Endometrium (tissue), 2 donors: ENCODE data around the gene PUSL1.

ENCODE experiments used
- FAIRE-seq: peaks from 2 replicates; lab custom pipeline; 2012; peaks lifted over from hg19 to GRCh38; lab: Jason Lieb, UNC
- donor health status: control.
- donor health status: control.

PUSL1 gene

GRCh38 chr1:1340791-1341548 is 32.6 kb downstream of the PUSL1 start:
- no peak for FAIRE-seq

- FAIRE-seq, result no peak
Observed at GRCh38 chr1:1341549-1342021, 33.2 kb downstream of the PUSL1 start.

GRCh38 chr1:1342061-1342562 is 33.7 kb downstream of the PUSL1 start:
- FAIRE-seq, result no peak

GRCh38 chr1:1342584-1343115 is 34.3 kb downstream of the PUSL1 start:
- FAIRE-seq, result no peak

GRCh38 chr1:1343811-1344421 is 35.5 kb downstream of the PUSL1 start:
- no peak for FAIRE-seq

- no peak for FAIRE-seq
Observed at GRCh38 chr1:1344655-1345361, 36.4 kb downstream of the PUSL1 start.

- FAIRE-seq, result no peak
Observed at GRCh38 chr1:1345384-1345783, 37.0 kb downstream of the PUSL1 start.

GRCh38 chr1:1345860-1346500 is 37.6 kb downstream of the PUSL1 start:
- FAIRE-seq, result no peak

GRCh38 chr1:1346501-1346890 is 38.1 kb downstream of the PUSL1 start:
- FAIRE-seq, result no peak

- no peak for FAIRE-seq
Observed at GRCh38 chr1:1347026-1347595, 38.7 kb downstream of the PUSL1 start.

GRCh38 chr1:1347663-1348419 is 39.4 kb downstream of the PUSL1 start:
- no peak for FAIRE-seq

- FAIRE-seq, result no peak
Observed at GRCh38 chr1:1348420-1349255, 40.2 kb downstream of the PUSL1 start.

GRCh38 chr1:1349256-1350012 is 41.0 kb downstream of the PUSL1 start, which contains the start of gene DVL1:
Gene DVL1 (minus strand): TSS chr1:1349418. CDS start chr1:1349065, 353 bp downstream.
- no peak for FAIRE-seq

GRCh38 chr1:1351511-1352427 is 43.4 kb downstream of the PUSL1 start:
- no peak for FAIRE-seq

GRCh38 chr1:1352786-1353388 is 44.5 kb downstream of the PUSL1 start:
- no peak for FAIRE-seq

- FAIRE-seq, result no peak
Observed at GRCh38 chr1:1353389-1354151, 45.2 kb downstream of the PUSL1 start.
